ENCODE data around the gene SART3. TPM values are rescaled to one million over a fixed set of nuclear protein-coding genes. Genes with fewer than 3 reads are reported as not detected.

SART3 gene
- total RNA-seq, 4 donors from 2014 or later, result 37.7 to 87.8 (median 60.4) TPM

GRCh38 chr12:108547686-108548085, 13.3 kb downstream of the SART3 start:
- ATAC-seq (ENCODE audit: low FRiP score), result no peak
- no peak for TF ChIP-seq CTCF (IDR thresholded peaks at IDR 0.05)
- DNase-seq (ENCODE audit: low spot score), result no peak

GRCh38 chr12:108543652-108544051, 17.3 kb downstream of the SART3 start:
- no peak for TF ChIP-seq CTCF (IDR thresholded peaks at IDR 0.05)
- no peak for ATAC-seq (ENCODE audit: low FRiP score)
- DNase-seq (ENCODE audit: low spot score), result no peak

- ATAC-seq (ENCODE audit: low FRiP score), result no peak
- no peak for DNase-seq (ENCODE audit: low spot score)
- TF ChIP-seq CTCF (IDR thresholded peaks at IDR 0.05), result no peak
Observed at GRCh38 chr12:108542320-108542719, 18.7 kb downstream of the SART3 start.

GRCh38 chr12:108538616-108539195, 22.3 kb downstream of the SART3 start:
- no peak for ATAC-seq (ENCODE audit: low FRiP score)

GRCh38 chr12:108538146-108538545, 22.8 kb downstream of the SART3 start:
- DNase-seq (ENCODE audit: low spot score) (no peak), ATAC-seq (ENCODE audit: low FRiP score) (no peak)
- no peak for TF ChIP-seq CTCF (IDR thresholded peaks at IDR 0.05)

More at GRCh38 chr12:108538616-108539195, 22.3 kb downstream of the SART3 start:
- TF ChIP-seq CTCF (IDR thresholded peaks at IDR 0.05), result no peak
- no peak for DNase-seq (ENCODE audit: low spot score)

- ATAC-seq (ENCODE audit: low FRiP score), result no peak
Observed at GRCh38 chr12:108531929-108532848, 28.8 kb downstream of the SART3 start.

More at GRCh38 chr12:108531929-108532848, 28.8 kb downstream of the SART3 start:
- DNase-seq (ENCODE audit: low spot score), result no peak
- no peak for TF ChIP-seq CTCF (IDR thresholded peaks at IDR 0.05)
